H1 (cell line): ENCODE measurements around the gene AOPEP. TPM values are rescaled to one million over a fixed set of nuclear protein-coding genes. Genes with fewer than 3 reads are reported as not detected.

Experiments
- CTCF ChIA-PET: fragments of 300-600 bp; sonication (Branson Sonifier 250); formaldehyde crosslinking; loops from one replicate; lab custom pipeline; 2021; ENCODE audit not compliant: partially characterized antibody; lab: Charles Lee
- POLR2A ChIA-PET: fragments of 300-600 bp; sonication (Branson Sonifier 250); formaldehyde crosslinking; loops from one replicate; lab custom pipeline; 2021; ENCODE audit warnings: inconsistent platforms; ENCODE audit not compliant: partially characterized antibody; lab: Charles Lee
- DNase-seq, 2 experiments: peaks; one replicate each; pipeline versions ENCODE4 v3.0.0 to v3.0.0-alpha.2; 2010 to 2022; ENCODE audit warnings: low spot score in 2 of 2, low read depth in 1 of 2, mixed read lengths in 1 of 2
- FAIRE-seq: peaks from 2 replicates; lab custom pipeline; 2011; peaks lifted over from hg19 to GRCh38; lab: Jason Lieb, UNC
- H2AFZ ChIP-seq: 2 replicates; pipeline ENCODE4 v1.8.1; 2012; ENCODE audit warnings: low read length, inconsistent platforms
- H2AK5ac ChIP-seq: 2 replicates; pipeline ENCODE4 v1.6.1; 2013; ENCODE audit warnings: low read depth, low read length
- H2BK120ac ChIP-seq: replicated peaks from 2 replicates; pipeline ENCODE3; 2013; ENCODE audit warnings: low read depth, low read length, inconsistent platforms
- H2BK12ac ChIP-seq: 2 replicates; pipeline ENCODE4 v1.6.1; 2013; ENCODE audit warnings: low read depth, low read length
- H2BK15ac ChIP-seq: 2 replicates; pipeline ENCODE4 v1.6.1; 2013; ENCODE audit warnings: low read length
- H2BK20ac ChIP-seq: 2 replicates; pipeline ENCODE4 v1.6.1; 2013; ENCODE audit warnings: low read length
- H2BK5ac ChIP-seq: 2 replicates; pipeline ENCODE4 v1.6.1; 2013; ENCODE audit warnings: low read depth, low read length
- H3K14ac ChIP-seq: 2 replicates; pipeline ENCODE4 v1.6.1; 2013; ENCODE audit warnings: inconsistent platforms; ENCODE audit not compliant: insufficient read length
- H3K18ac ChIP-seq: 2 replicates; pipeline ENCODE4 v1.6.1; 2013; ENCODE audit warnings: low read length; ENCODE audit errors: extremely low read depth
- H3K23ac ChIP-seq: 2 replicates; pipeline ENCODE4 v1.6.1; 2013; ENCODE audit warnings: inconsistent platforms; ENCODE audit not compliant: insufficient read length
- H3K23me2 ChIP-seq: 2 replicates; pipeline ENCODE4 v1.6.1; 2013; ENCODE audit warnings: low read depth, low read length
- H3K27ac ChIP-seq: 2 replicates; pipeline ENCODE4 v1.6.1; 2011; ENCODE audit warnings: low read depth, low read length, inconsistent platforms
- H3K27me3 ChIP-seq, 4 experiments: replicated peaks in 1 of 4; 1 replicate in 1 of 4; 2 replicates in 3 of 4; pipeline versions ENCODE4 v1.6.1 to v1.8.1; 2011 to 2013; ENCODE audit warnings: low read length in 3 of 4, mild to moderate bottlenecking in 3 of 4, inconsistent platforms in 2 of 4, mixed read lengths in 2 of 4, moderate library complexity in 1 of 4; ENCODE audit not compliant: control insufficient read depth in 3 of 4, insufficient read depth in 3 of 4; ENCODE audit errors: extremely low read depth in 1 of 4
- H3K36me3 ChIP-seq, 4 experiments: 2 replicates each; pipeline versions ENCODE4 v1.6.1 to v1.8.1; 2011 to 2013; ENCODE audit warnings: mild to moderate bottlenecking in 4 of 4, low read length in 3 of 4, moderate library complexity in 2 of 4, control low read depth in 1 of 4, inconsistent platforms in 1 of 4; ENCODE audit not compliant: insufficient read depth in 4 of 4, control insufficient read depth in 2 of 4
- H3K4ac ChIP-seq: replicated peaks from 2 replicates; pipeline ENCODE3; 2013; ENCODE audit warnings: low read length, low read depth, mixed read lengths, inconsistent platforms; ENCODE audit not compliant: insufficient read length
- H3K4me1 ChIP-seq, 4 experiments: replicated peaks in 1 of 4; 1 replicate in 1 of 4; 2 replicates in 3 of 4; pipeline versions ENCODE4 v1.6.1 to v1.8.1; 2011 to 2013; ENCODE audit warnings: low read length in 3 of 4, inconsistent platforms in 2 of 4, mixed read lengths in 1 of 4; ENCODE audit not compliant: insufficient read depth in 4 of 4, control insufficient read depth in 3 of 4
- H3K4me2 ChIP-seq, 2 experiments: 2 replicates each; pipeline versions ENCODE4 v1.6.1 to v1.8.1; 2011 to 2013; ENCODE audit warnings: low read depth in 2 of 2, low read length in 2 of 2, control low read depth in 1 of 2, inconsistent platforms in 1 of 2, mild to moderate bottlenecking in 1 of 2; ENCODE audit not compliant: insufficient read depth in 1 of 2
- H3K4me3 ChIP-seq, 4 experiments: fragments of 200-600, 300-600 bp in 1 of 4; sonication (generic), shearing (Covaris generic), sonication (Bioruptor Twin) in 1 of 4; 2 replicates each; pipeline versions ENCODE4 v1.5.1 to v1.8.1; 2011 to 2016; ENCODE audit warnings: low read length in 4 of 4, low read depth in 3 of 4, control low read depth in 2 of 4, inconsistent platforms in 2 of 4, mild to moderate bottlenecking in 2 of 4, mixed read lengths in 1 of 4, moderate library complexity in 1 of 4; ENCODE audit not compliant: insufficient read depth in 2 of 4; ENCODE audit errors: extremely low read depth in 1 of 4
- H3K56ac ChIP-seq: replicated peaks from 2 replicates; pipeline ENCODE3; 2013; ENCODE audit warnings: low read depth, mild to moderate bottlenecking, mixed read lengths, low read length, inconsistent platforms; ENCODE audit not compliant: insufficient read length
- H3K79me1 ChIP-seq: 2 replicates; pipeline ENCODE4 v1.6.1; 2013; ENCODE audit warnings: low read depth, low read length, control low read depth
- H3K79me2 ChIP-seq, 2 experiments: 2 replicates each; pipeline versions ENCODE4 v1.6.1 to v1.8.1; 2012 to 2013; ENCODE audit warnings: low read length in 2 of 2, mild to moderate bottlenecking in 2 of 2, inconsistent platforms in 1 of 2; ENCODE audit not compliant: insufficient read depth in 2 of 2, control insufficient read depth in 1 of 2
- H3K9ac ChIP-seq, 4 experiments: replicated peaks in 1 of 4; 1 replicate in 1 of 4; 2 replicates in 3 of 4; pipeline versions ENCODE4 v1.6.1 to v1.8.1; 2011 to 2013; ENCODE audit warnings: low read depth in 3 of 4, low read length in 3 of 4, control low read depth in 2 of 4, mild to moderate bottlenecking in 2 of 4, moderate library complexity in 2 of 4, inconsistent platforms in 1 of 4; ENCODE audit errors: extremely low read depth in 1 of 4
- H3K9me3 ChIP-seq, 2 experiments: 2 replicates each; pipeline versions ENCODE4 v1.6.1 to v1.8.1; 2012 to 2013; ENCODE audit warnings: mild to moderate bottlenecking in 2 of 2, moderate library complexity in 2 of 2, control low read depth in 1 of 2, inconsistent platforms in 1 of 2, low read depth in 1 of 2, low read length in 1 of 2, mixed read lengths in 1 of 2; ENCODE audit not compliant: insufficient read depth in 2 of 2
- H4K20me1 ChIP-seq, 2 experiments: replicated peaks in 1 of 2; 2 replicates each; pipeline versions ENCODE3 to v1.8.1; 2011 to 2013; ENCODE audit warnings: inconsistent platforms in 2 of 2, low read length in 2 of 2, mild to moderate bottlenecking in 1 of 2; ENCODE audit not compliant: insufficient read depth in 2 of 2, control insufficient read depth in 1 of 2
- H4K5ac ChIP-seq: 2 replicates; pipeline ENCODE4 v1.6.1; 2013; ENCODE audit warnings: low read length, low read depth, mixed read lengths, inconsistent platforms; ENCODE audit not compliant: insufficient read length
- H4K8ac ChIP-seq: 2 replicates; pipeline ENCODE4 v1.8.0; 2013; ENCODE audit warnings: mild to moderate bottlenecking, moderate library complexity, low read length, inconsistent platforms; ENCODE audit not compliant: insufficient read depth; ENCODE audit errors: extremely low read depth
- H4K91ac ChIP-seq: replicated peaks from 2 replicates; pipeline ENCODE3; 2013; ENCODE audit warnings: low read length, mixed read lengths, inconsistent platforms; ENCODE audit not compliant: insufficient read length
- BCL11A ChIP-seq, 2 experiments: IDR thresholded peaks; one replicate each; pipeline ENCODE4 v1.6.1; 2011; ENCODE audit warnings: low read depth in 2 of 2, low read length in 2 of 2, mild to moderate bottlenecking in 2 of 2
- BRCA1 ChIP-seq: IDR thresholded peaks from 2 replicates; pipeline ENCODE4 v1.6.1; 2012; ENCODE audit warnings: low read depth, low read length, improper control_type of control experiment
- CEBPB ChIP-seq: IDR thresholded peaks from 2 replicates; pipeline ENCODE4 v1.6.1; 2012; ENCODE audit warnings: low read depth, low read length
- CREB1 ChIP-seq: IDR thresholded peaks from 2 replicates; pipeline ENCODE4 v1.6.1; 2012; ENCODE audit warnings: inconsistent platforms
- CTCF ChIP-seq, 3 experiments: IDR thresholded peaks; 1 replicate in 2 of 3; 2 replicates in 1 of 3; pipeline versions ENCODE4 v1.5.1 to v1.6.1; 2011; ENCODE audit warnings: low read length in 3 of 3, mild to moderate bottlenecking in 3 of 3, inconsistent platforms in 2 of 3, low read depth in 1 of 3, moderate library complexity in 1 of 3; ENCODE audit not compliant: insufficient read depth in 1 of 3; ENCODE audit errors: control extremely low read depth in 1 of 3
- E2F6 ChIP-seq: IDR thresholded peaks from 2 replicates; pipeline ENCODE4 v1.6.1; 2012; ENCODE audit warnings: inconsistent platforms
- GABPA ChIP-seq: IDR thresholded peaks from 2 replicates; pipeline ENCODE4 v1.6.1; 2011; ENCODE audit warnings: mild to moderate bottlenecking, low read length, moderate library complexity, borderline replicate concordance; ENCODE audit not compliant: insufficient read depth
- KDM1A ChIP-seq: fragments of 200-600, 300-600 bp; sonication (generic); IDR thresholded peaks from 2 replicates; pipeline ENCODE4 v1.7.1; 2016; ENCODE audit warnings: mild to moderate bottlenecking, low read length, borderline replicate concordance
- NRF1 ChIP-seq: IDR thresholded peaks from 2 replicates; pipeline ENCODE4 v1.6.1; 2011; ENCODE audit warnings: mild to moderate bottlenecking, low read depth, low read length, improper control_type of control experiment
- POU5F1 ChIP-seq: IDR thresholded peaks from 2 replicates; pipeline ENCODE4 v1.6.1; 2011; ENCODE audit warnings: low read depth, mild to moderate bottlenecking, low read length, moderate library complexity
- SRF ChIP-seq: IDR thresholded peaks from 2 replicates; pipeline ENCODE4 v1.6.1; 2011; ENCODE audit warnings: mild to moderate bottlenecking, low read depth, low read length, moderate library complexity
- TAF1 ChIP-seq: IDR thresholded peaks from 2 replicates; pipeline ENCODE4 v1.6.1; 2011; ENCODE audit warnings: mild to moderate bottlenecking, low read depth, low read length
- WGBS, 2 experiments: shearing (Covaris generic) in 1 of 2; methylation state at CpG; one replicate each; pipeline versions ENCODE4 v1.1.6 to v1.1.7; 2013 to 2015; ENCODE audit warnings: low lambda C conversion rate in 2 of 2, mixed read lengths in 2 of 2, inconsistent platforms in 1 of 2, low coverage in 1 of 2, missing lambda C conversion rate in 1 of 2; ENCODE audit not compliant: insufficient replicate concordance in 2 of 2, insufficient coverage in 1 of 2, insufficient read length in 1 of 2; ENCODE audit errors: extremely low coverage in 1 of 2, missing lambda C conversion rate in 1 of 2; 5-methylcytosine and 5-hydroxymethylcytosine counted together
- polyA plus RNA-seq, 7 experiments: library from polyadenylated mRNA; depleted of rRNA in 3 of 7; stranded (reverse) in 5 of 7; unstranded in 2 of 7; fragments of >200 nt in 5 of 7; fragments of 200-250 nt in 2 of 7; gene quantifications; 1 replicate in 5 of 7; 2 replicates in 1 of 7; 4 replicates in 1 of 7; pipeline versions ENCODE4 v1.2.1 to v1.2.3, GENCODE V29; 2011 to 2013; ENCODE audit warnings: missing spikeins in 2 of 7, mixed read lengths in 2 of 7
- total RNA-seq: library from RNA; stranded (reverse); fragmentation: NEBNext Ultra II Directional; extraction: Animal tissue kit (Norgen Biotek cat#: 25700); gene quantifications from 2 replicates; pipeline ENCODE4 v1.2.1, GENCODE V29; 2021

AOPEP gene
- total and polyA plus RNA-seq, 2 of the 8 experiments (the other 6 are each of a cell fraction or from before 2014, with no cell fraction given), result 6.1 to 14.3 TPM

- H2AK5ac ChIP-seq, result no peak overlapping the region
- WGBS, 2 experiments, result 92% methylated on average over 3 of the region's 3 CpGs; no CpG with 5 or more reads in 1 of the 2 experiments
- no peaks in the 10 kb centered on the region for H3K36me3 ChIP-seq
- H4K5ac ChIP-seq, result no peak overlapping the region
- no peaks in the 10 kb centered on the region for H4K20me1 ChIP-seq
- no peak overlapping the region for H3K4me2 ChIP-seq
- no peaks in the 10 kb centered on the region for H3K79me2 ChIP-seq
- H4K91ac ChIP-seq, result no peak overlapping the region
- H3K56ac ChIP-seq, result no peak overlapping the region
- no peak overlapping the region for H3K9ac ChIP-seq
- no peaks in the 10 kb centered on the region for H3K27me3 ChIP-seq
- no peaks in the 10 kb centered on the region for H3K79me1 ChIP-seq
- POLR2A ChIA-PET, result no interaction called here
- no peak overlapping the region for H3K4ac ChIP-seq
- no peak overlapping the region for H2AFZ ChIP-seq
- no peaks in the 10 kb centered on the region for H3K23me2 ChIP-seq
- DNase-seq, result no peak
- peaks cover 0 to 19% (median 11%) of the 10 kb centered on the region in 4 experiments; a peak in 6 of 7 replicates for H3K4me1 ChIP-seq
- no peak overlapping the region for H2BK12ac ChIP-seq
- no peak overlapping the region for H3K23ac ChIP-seq
- no peak overlapping the region for H2BK15ac ChIP-seq
- CTCF ChIA-PET, result interaction anchor here (0.5 to 13.7 kb wide), 22 partner anchors 6 to 456 kb away, joined by 3 to 209 read pairs (median 4); no protein-coding TSS in a partner anchor
- no peak overlapping the region for H3K27ac ChIP-seq
- H3K4me3 ChIP-seq, result no peak overlapping the region
- H3K18ac ChIP-seq, result no peak overlapping the region
- no peak overlapping the region for H2BK120ac ChIP-seq
- no peak for TF ChIP-seq GABPA
- no peak for TF ChIP-seq E2F6
- no peak for TF ChIP-seq BCL11A (IDR thresholded peaks at IDR 0.05; ENCODE audit: low read depth in 2 of 2, low read length in 2 of 2)
- no peak for TF ChIP-seq CTCF (IDR thresholded peaks at IDR 0.05; ENCODE audit: control extremely low read depth in 1 of 3, insufficient read depth in 1 of 3, low read depth in 1 of 3, low read length in 3 of 3)
- TF ChIP-seq NRF1, result no peak
- TF ChIP-seq POU5F1, result no peak
- no peak for TF ChIP-seq CEBPB
- no peak for TF ChIP-seq CREB1
- no peak for TF ChIP-seq TAF1
- no peak for TF ChIP-seq BRCA1
- no peak for TF ChIP-seq KDM1A
- no peak for TF ChIP-seq SRF
- TF ChIP-seq, all 59 proteins: peak for 0
- no peak overlapping the region for H2BK5ac ChIP-seq
- FAIRE-seq, result no peak
- H4K8ac ChIP-seq, result no peak overlapping the region
- H3K14ac ChIP-seq, result no peak overlapping the region
- H3K9me3 ChIP-seq, result no peaks in the 10 kb centered on the region
- no peak overlapping the region for H2BK20ac ChIP-seq
Observed at GRCh38 chr9:95125652-95126051, 399.2 kb downstream of the AOPEP start.
